ENCODE measurements around the gene IQCH.

IQCH gene

GRCh38 chr15:67385971-67386370, 131.4 kb downstream of the IQCH start:
- Histone ChIP-seq H3K36me3 (ENCODE audit: insufficient read depth) (no peaks in the 10 kb centered on the region), H2AFZ (ENCODE audit: low read depth) (no peak overlapping the region), H3K4me3 (IDR thresholded peaks at IDR 0.05; ENCODE audit: insufficient read depth, low read depth, low read length) (no peak overlapping the region)

GRCh38 chr15:67386947-67387346, 132.4 kb downstream of the IQCH start:
- Histone ChIP-seq H3K36me3 (ENCODE audit: insufficient read depth) (no peaks in the 10 kb centered on the region), H2AFZ (ENCODE audit: low read depth) (no peak overlapping the region), H4K20me1 (ENCODE audit: insufficient read depth) (no peaks in the 10 kb centered on the region), H3K79me2 (ENCODE audit: insufficient read depth, low read depth) (no peaks in the 10 kb centered on the region), H3K9ac (no peak overlapping the region), H3K27me3 (ENCODE audit: insufficient read depth, low read depth) (no peaks in the 10 kb centered on the region), H3K4me1 (ENCODE audit: low read depth, poor library complexity, severe bottlenecking) (no peaks in the 10 kb centered on the region), H3K4me2 (no peak overlapping the region), H3K27ac (no peak overlapping the region), H3K4me3 (IDR thresholded peaks at IDR 0.05; ENCODE audit: insufficient read depth, low read depth, low read length) (no peak overlapping the region)
- TF ChIP-seq CTCF (conservative IDR thresholded peaks at IDR 0.05; ENCODE audit: low read depth, low read length) = no peak

More at GRCh38 chr15:67385971-67386370, 131.4 kb downstream of the IQCH start:
- no peak for TF ChIP-seq CTCF (conservative IDR thresholded peaks at IDR 0.05; ENCODE audit: low read depth, low read length)
- no peak overlapping the region for H3K4me2 ChIP-seq
- no peaks in the 10 kb centered on the region for H3K27me3 ChIP-seq (ENCODE audit: insufficient read depth, low read depth)
- H3K4me1 ChIP-seq (ENCODE audit: low read depth, poor library complexity, severe bottlenecking) = no peaks in the 10 kb centered on the region
- no peak overlapping the region for H3K9ac ChIP-seq
- H4K20me1 ChIP-seq (ENCODE audit: insufficient read depth) = no peaks in the 10 kb centered on the region
- H3K79me2 ChIP-seq (ENCODE audit: insufficient read depth, low read depth) = no peaks in the 10 kb centered on the region
- H3K27ac ChIP-seq = no peak overlapping the region

GRCh38 chr15:67389975-67390374, 135.4 kb downstream of the IQCH start:
- no peaks in the 10 kb centered on the region for H3K4me1 ChIP-seq (ENCODE audit: low read depth, poor library complexity, severe bottlenecking)
- no peak overlapping the region for H2AFZ ChIP-seq (ENCODE audit: low read depth)
- TF ChIP-seq CTCF (conservative IDR thresholded peaks at IDR 0.05; ENCODE audit: low read depth, low read length) = no peak
- H3K79me2 ChIP-seq (ENCODE audit: insufficient read depth, low read depth) = no peaks in the 10 kb centered on the region
- no peak overlapping the region for H3K9ac ChIP-seq
- H3K27ac ChIP-seq = no peak overlapping the region
- H3K27me3 ChIP-seq (ENCODE audit: insufficient read depth, low read depth) = no peaks in the 10 kb centered on the region
- H3K4me3 ChIP-seq (IDR thresholded peaks at IDR 0.05; ENCODE audit: insufficient read depth, low read depth, low read length) = no peak overlapping the region
- H3K4me2 ChIP-seq = no peak overlapping the region
- no peaks in the 10 kb centered on the region for H3K36me3 ChIP-seq (ENCODE audit: insufficient read depth)
- H4K20me1 ChIP-seq (ENCODE audit: insufficient read depth) = no peaks in the 10 kb centered on the region

- Histone ChIP-seq H2AFZ (ENCODE audit: low read depth) (no peak overlapping the region), H3K4me1 (ENCODE audit: low read depth, poor library complexity, severe bottlenecking) (no peaks in the 10 kb centered on the region), H3K9ac (no peak overlapping the region), H3K4me3 (IDR thresholded peaks at IDR 0.05; ENCODE audit: insufficient read depth, low read depth, low read length) (no peak overlapping the region), H3K27ac (no peak overlapping the region), H3K4me2 (no peak overlapping the region), H3K27me3 (ENCODE audit: insufficient read depth, low read depth) (no peaks in the 10 kb centered on the region), H3K79me2 (ENCODE audit: insufficient read depth, low read depth) (no peaks in the 10 kb centered on the region), H3K36me3 (ENCODE audit: insufficient read depth) (no peaks in the 10 kb centered on the region), H4K20me1 (ENCODE audit: insufficient read depth) (no peaks in the 10 kb centered on the region)
- TF ChIP-seq CTCF (conservative IDR thresholded peaks at IDR 0.05; ENCODE audit: low read depth, low read length) = no peak
Measured at GRCh38 chr15:67394873-67395639, 140.5 kb downstream of the IQCH start.

Measured in KMS-11 (cell line).